ENCODE measurements around the gene SF3B4. TPM values are rescaled to one million over a fixed set of nuclear protein-coding genes. Genes with fewer than 3 reads are reported as not detected.
A peak's percentile ranks its signal among the peaks of the same experiment; 100 is the strongest.

SF3B4 gene
- total and polyA plus RNA-seq, 4 donors = 19.6 to 48.1 (median 37.7) TPM

- WGBS, 2 donors = 0 to 1% methylated on average over 36 of the region's 36 CpGs
- peak overlapping the region; percentile 65 for H3K4me3 ChIP-seq
- no peak for TF ChIP-seq CTCF (IDR thresholded peaks at IDR 0.05; ENCODE audit: control extremely low read depth, extremely low read depth)
- peak; percentile 94 to 96 (median 95) for DNase-seq
- H3K4me1 ChIP-seq (ENCODE audit: control insufficient read depth in 5 of 5, insufficient read depth in 5 of 5, low read length in 5 of 5) = peaks cover 0 to 26% (median 13%) of the 10 kb centered on the region in 5 donors
- H3K27ac ChIP-seq (ENCODE audit: low read depth in 1 of 2, low read length in 1 of 2) = peak overlapping the region; percentile 96
- H3K27me3 ChIP-seq (ENCODE audit: control insufficient read depth in 3 of 3, insufficient read depth in 3 of 3, low read length in 2 of 3) = no peaks in the 10 kb centered on the region
- no peaks in the 10 kb centered on the region for H3K9me3 ChIP-seq (ENCODE audit: control insufficient read depth in 4 of 4, insufficient read depth in 3 of 4, low read length in 3 of 4)
- H3K36me3 ChIP-seq (ENCODE audit: control insufficient read depth in 4 of 4, insufficient read depth in 4 of 4, low read length in 4 of 4) = peaks cover 0 to 5% (median 0%) of the 10 kb centered on the region in 4 donors
- peak; percentile 31 for ATAC-seq (ENCODE audit: insufficient read depth, low FRiP score)
- H3K9ac ChIP-seq (ENCODE audit: insufficient read depth in 1 of 2, low read length in 2 of 2) = peak overlapping the region; percentile 98 to 100
Measured at GRCh38 chr1:149885339-149886120, 42.1 kb downstream of the SF3B4 start.

DNA sequence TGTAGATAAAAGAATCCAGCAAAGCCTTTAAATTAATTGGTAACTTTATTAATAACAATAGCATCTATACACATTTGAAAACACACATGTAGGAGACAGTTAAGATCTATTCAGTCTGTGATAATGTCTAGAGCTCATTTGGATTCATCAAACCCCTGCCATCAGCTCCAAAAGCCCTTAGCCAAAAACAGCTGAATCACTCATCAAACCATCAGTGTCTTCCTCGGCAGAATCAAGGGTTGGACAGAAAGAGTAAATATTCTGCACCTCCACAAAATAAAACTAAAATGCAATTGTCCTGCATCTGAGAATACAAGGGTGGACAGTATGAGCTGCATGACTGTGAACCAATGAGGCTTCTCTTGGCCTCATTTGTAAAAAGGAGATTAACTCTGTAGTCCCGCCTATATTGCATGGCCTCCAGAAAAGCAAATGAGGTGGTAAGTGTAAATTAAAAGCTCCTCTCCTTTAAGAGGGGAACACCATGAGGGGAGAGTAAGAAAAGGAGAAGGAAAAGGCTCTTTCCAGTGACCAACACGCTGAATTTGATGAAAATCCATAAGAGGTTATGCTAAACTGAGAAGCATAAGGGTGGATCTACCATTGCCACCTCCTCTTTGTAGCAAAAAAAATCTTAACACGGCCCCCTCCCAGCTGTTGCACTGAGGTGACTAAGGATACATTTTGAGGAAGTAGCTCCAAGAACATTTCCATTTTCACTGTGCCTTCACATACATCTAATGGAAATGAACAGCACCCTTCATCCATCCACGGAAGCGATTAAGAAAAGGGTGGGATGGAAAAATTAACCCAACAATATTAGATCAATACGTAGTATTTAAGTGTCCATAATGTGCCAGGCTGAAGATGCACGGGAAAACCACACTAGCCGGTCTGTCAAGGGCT is 42.9 kb downstream of the SF3B4 start:
- WGBS, 2 donors = 5 to 8% methylated on average over 9 of the region's 9 CpGs
- peaks cover 0 to 5% (median 0%) of the 10 kb centered on the region in 4 donors for H3K36me3 ChIP-seq (ENCODE audit: control insufficient read depth in 4 of 4, insufficient read depth in 4 of 4, low read length in 4 of 4)
- DNase-seq (peak; percentile 57 to 83 (median 75)), ATAC-seq (ENCODE audit: insufficient read depth, low FRiP score) (no peak)
- no peak for TF ChIP-seq CTCF (IDR thresholded peaks at IDR 0.05; ENCODE audit: control extremely low read depth, extremely low read depth)
- peaks cover 0 to 26% (median 13%) of the 10 kb centered on the region in 5 donors for H3K4me1 ChIP-seq (ENCODE audit: control insufficient read depth in 5 of 5, insufficient read depth in 5 of 5, low read length in 5 of 5)
- H3K27ac ChIP-seq (ENCODE audit: low read depth in 1 of 2, low read length in 1 of 2) = peak overlapping the region; percentile 96
- no peak overlapping the region for H3K4me3 ChIP-seq
- no peaks in the 10 kb centered on the region for H3K27me3 ChIP-seq (ENCODE audit: control insufficient read depth in 3 of 3, insufficient read depth in 3 of 3, low read length in 2 of 3)
- peak overlapping the region; percentile 98 to 100 for H3K9ac ChIP-seq (ENCODE audit: insufficient read depth in 1 of 2, low read length in 2 of 2)
- H3K9me3 ChIP-seq (ENCODE audit: control insufficient read depth in 4 of 4, insufficient read depth in 3 of 4, low read length in 3 of 4) = no peaks in the 10 kb centered on the region

DNA sequence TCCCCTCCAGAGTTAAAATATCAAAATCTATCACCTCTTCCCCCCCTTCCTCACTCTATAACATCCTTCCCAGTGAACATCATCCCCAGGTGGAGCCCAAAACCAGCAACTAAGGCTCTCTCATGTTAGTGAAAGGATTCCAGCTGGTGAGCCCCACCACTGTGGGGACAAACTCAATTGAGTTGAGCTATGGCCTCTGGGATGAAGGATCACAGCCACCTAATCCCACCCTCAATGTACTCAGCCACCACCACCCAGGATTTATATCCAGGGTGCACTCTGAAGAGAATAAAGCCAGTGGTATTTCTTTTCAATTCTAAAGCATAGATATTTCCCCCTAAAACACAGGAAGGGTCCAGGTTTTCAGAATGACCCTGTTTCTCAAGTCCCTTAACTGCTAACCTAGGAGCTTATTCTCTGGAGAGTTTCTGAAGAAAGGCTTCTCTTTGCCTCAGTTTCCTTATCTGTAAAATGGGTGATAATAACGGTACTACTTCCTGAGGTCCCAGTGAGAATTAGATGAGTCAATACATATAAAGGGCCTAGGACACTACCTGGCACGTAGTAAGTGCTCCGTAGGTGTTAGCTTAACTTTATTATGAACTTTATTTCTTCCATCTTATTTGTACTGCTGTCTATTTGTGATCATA is 43.9 kb downstream of the SF3B4 start:
- Histone ChIP-seq H3K36me3 (ENCODE audit: control insufficient read depth in 4 of 4, insufficient read depth in 4 of 4, low read length in 4 of 4) (peaks cover 0 to 5% (median 0%) of the 10 kb centered on the region in 4 donors), H3K9me3 (ENCODE audit: control insufficient read depth in 4 of 4, insufficient read depth in 3 of 4, low read length in 3 of 4) (no peaks in the 10 kb centered on the region), H3K9ac (ENCODE audit: insufficient read depth in 1 of 2, low read length in 2 of 2) (peak overlapping the region in 1 of 2 donors; percentile 100), H3K27me3 (ENCODE audit: control insufficient read depth in 3 of 3, insufficient read depth in 3 of 3, low read length in 2 of 3) (no peaks in the 10 kb centered on the region), H3K4me1 (ENCODE audit: control insufficient read depth in 5 of 5, insufficient read depth in 5 of 5, low read length in 5 of 5) (peaks cover 0 to 21% (median 11%) of the 10 kb centered on the region in 5 donors), H3K27ac (ENCODE audit: low read depth in 1 of 2, low read length in 1 of 2) (no peak overlapping the region), H3K4me3 (no peak overlapping the region)
- no peak for TF ChIP-seq CTCF (IDR thresholded peaks at IDR 0.05; ENCODE audit: control extremely low read depth, extremely low read depth)
- 86 to 88% methylated on average over 3 of the region's 3 CpGs for WGBS, 2 donors
- no peak for DNase-seq
- ATAC-seq (ENCODE audit: insufficient read depth, low FRiP score) = no peak
